K562 (cell line): ENCODE data around the gene CCNQ. TPM values are rescaled to one million over a fixed set of nuclear protein-coding genes. Genes with fewer than 3 reads are reported as not detected.

Experiments
- ATAC-seq: fragments of 200-7000 bp; cut with Tn5 transposase; 3 replicates; pipeline ENCODE4 v1.9.1; 2020; ENCODE audit warnings: moderate library complexity
- BruUV-seq: library from RNA; stranded (reverse); fragments of 400-500 nt; replicated peaks from 2 replicates; lab custom pipeline; 2021; lab: Mats Ljungman, UMichigan
- CTCF ChIA-PET: fragments of 300-600 bp; formaldehyde crosslinking; extraction: SDS; loops from one replicate; lab custom pipeline; 2021; ENCODE audit warnings: low intra/inter-chr PET ratio; lab: Yijun Ruan, JAX
- POLR2A ChIA-PET: fragments of 300-600, 350-650 bp; sonication (Branson Sonifier 250); formaldehyde crosslinking; extraction: SDS; loops from one replicate; lab custom pipeline; 2021; ENCODE audit warnings: antibody characterized with exemption, inconsistent platforms; lab: Yijun Ruan, JAX
- DNase-seq, 4 experiments: peaks; one replicate each; pipeline versions ENCODE4 v3.0.0 to v3.0.0-alpha.2; 2011 to 2018; ENCODE audit warnings: low spot score in 3 of 4, mixed read lengths in 3 of 4; ENCODE audit errors: extremely low read depth in 1 of 4
- FAIRE-seq: peaks from 2 replicates; lab custom pipeline; 2011; peaks lifted over from hg19 to GRCh38; lab: Jason Lieb, UNC
- H2AFZ ChIP-seq: 2 replicates; pipeline ENCODE4 v1.6.0; 2011; ENCODE audit warnings: low read depth, low read length, control low read depth, inconsistent platforms
- H3K27ac ChIP-seq: fragments of 200-600 bp; 3 replicates; pipeline ENCODE4 v1.8.0; 2011; ENCODE audit warnings: low read depth, mild to moderate bottlenecking, control low read depth, inconsistent platforms, low read length, moderate library complexity, mixed read lengths; ENCODE audit errors: extremely low read depth
- H3K27me3 ChIP-seq, 2 experiments: fragments of 300-600 bp in 1 of 2; 2 replicates in 1 of 2; 3 replicates in 1 of 2; pipeline versions ENCODE4 v1.6.0 to v1.8.0; 2011; ENCODE audit warnings: inconsistent platforms in 2 of 2, low read length in 2 of 2, mild to moderate bottlenecking in 1 of 2, mixed read lengths in 1 of 2, moderate library complexity in 1 of 2; ENCODE audit not compliant: control insufficient read depth in 2 of 2, insufficient read depth in 2 of 2
- H3K36me3 ChIP-seq: fragments of 300-600 bp; 3 replicates; pipeline ENCODE4 v1.8.0; 2011; ENCODE audit warnings: mild to moderate bottlenecking, low read length, inconsistent platforms; ENCODE audit not compliant: control insufficient read depth, insufficient read depth
- H3K4me1 ChIP-seq, 2 experiments: fragments of 200-600 bp in 1 of 2; replicated peaks in 1 of 2; 2 replicates in 1 of 2; 3 replicates in 1 of 2; pipeline versions ENCODE4 v1.5.1 to v1.8.0; 2011; ENCODE audit warnings: inconsistent platforms in 2 of 2, low read length in 2 of 2, mild to moderate bottlenecking in 1 of 2, mixed read lengths in 1 of 2, moderate library complexity in 1 of 2; ENCODE audit not compliant: control insufficient read depth in 2 of 2, insufficient read depth in 2 of 2
- H3K4me2 ChIP-seq: 2 replicates; pipeline ENCODE4 v1.6.1; 2011; ENCODE audit warnings: low read length, control low read depth, inconsistent platforms, mixed read lengths; ENCODE audit not compliant: insufficient read depth
- H3K4me3 ChIP-seq: fragments of 200-600 bp; sonication (generic), shearing (Covaris generic); 2 replicates; pipeline ENCODE4 v1.5.1; 2016; ENCODE audit warnings: control low read depth, inconsistent platforms
- H3K79me2 ChIP-seq: fragments of 200-600 bp; 3 replicates; pipeline ENCODE4 v1.8.0; 2011; ENCODE audit warnings: low read length, inconsistent platforms; ENCODE audit not compliant: control insufficient read depth, insufficient read depth
- H3K9ac ChIP-seq, 2 experiments: 2 replicates each; pipeline versions ENCODE4 v1.6.0 to v1.6.1; 2011; ENCODE audit warnings: low read depth in 2 of 2, low read length in 2 of 2, control low read depth in 1 of 2, inconsistent platforms in 1 of 2, mild to moderate bottlenecking in 1 of 2, mixed read lengths in 1 of 2; ENCODE audit not compliant: insufficient read depth in 1 of 2
- H3K9me1 ChIP-seq: one replicate; pipeline ENCODE4 v1.6.0; 2011; ENCODE audit warnings: inconsistent platforms, mild to moderate bottlenecking, low read length, moderate library complexity; ENCODE audit not compliant: control insufficient read depth, insufficient read depth
- H3K9me3 ChIP-seq: replicated peaks from 2 replicates; pipeline ENCODE4 v1.5.1; 2011; ENCODE audit warnings: low read depth, low read length, inconsistent platforms; ENCODE audit not compliant: control insufficient read depth, insufficient read depth
- H4K20me1 ChIP-seq: replicated peaks from 2 replicates; pipeline ENCODE4 v1.6.1; 2011; ENCODE audit warnings: low read length, inconsistent platforms, mixed read lengths; ENCODE audit not compliant: control insufficient read depth, insufficient read depth
- C11orf30 ChIP-seq: fragments of 450-650 bp; IDR thresholded peaks from 2 replicates; pipeline ENCODE4 v1.6.1; 2016; ENCODE audit warnings: low read depth, mild to moderate bottlenecking
- CBX5 ChIP-seq: IDR thresholded peaks from 2 replicates; pipeline ENCODE4 v1.6.1; 2014; ENCODE audit warnings: low read depth, borderline replicate concordance
- CXXC5 ChIP-seq: fragments of 250-450 bp; sonication (Bioruptor Pico); IDR thresholded peaks from 2 replicates; pipeline ENCODE4 v1.8.0; 2022; ENCODE audit warnings: inconsistent platforms, mild to moderate bottlenecking, moderate library complexity
- FOXK1 ChIP-seq: sonication (generic); formaldehyde crosslinking; IDR thresholded peaks from 2 replicates; pipeline ENCODE4 v1.8.0; 2022; ENCODE audit warnings: missing genetic modification reagents, mild to moderate bottlenecking, borderline replicate concordance
- HCFC1 ChIP-seq: IDR thresholded peaks from 2 replicates; pipeline ENCODE4 v1.6.1; 2012; ENCODE audit warnings: low read depth, low read length, improper control_type of control experiment
- HDGF ChIP-seq: fragments of 450-650 bp; IDR thresholded peaks from 2 replicates; pipeline ENCODE4 v1.6.1; 2016
- KAT2B ChIP-seq: IDR thresholded peaks from one replicate; pipeline ENCODE4 v1.6.1; 2012; ENCODE audit warnings: low read depth, mild to moderate bottlenecking, control low read depth, inconsistent platforms, low read length, moderate library complexity
- KLF1 ChIP-seq: fragments of 450-650 bp; IDR thresholded peaks from 2 replicates; pipeline ENCODE4 v1.6.1; 2016; ENCODE audit warnings: missing genetic modification characterization, missing compliant biosample characterization
- POLR2AphosphoS5 ChIP-seq: IDR thresholded peaks from 2 replicates; pipeline ENCODE4 v1.6.1; 2011; ENCODE audit warnings: mild to moderate bottlenecking, low read depth, low read length, moderate library complexity; ENCODE audit not compliant: control insufficient read depth, insufficient read depth
- RBFOX2 ChIP-seq: fragments of 200-400 bp; formaldehyde crosslinking; IDR thresholded peaks from 2 replicates; pipeline ENCODE4 v1.6.1; 2017; ENCODE audit warnings: low read depth, mild to moderate bottlenecking, low read length, moderate library complexity
- RBM34 ChIP-seq: fragments of 200-400 bp; formaldehyde crosslinking; IDR thresholded peaks from 2 replicates; pipeline ENCODE4 v1.6.1; 2018; ENCODE audit warnings: low read length, borderline replicate concordance; ENCODE audit not compliant: insufficient read depth
- TCFL5 ChIP-seq: fragments of 250-450 bp; sonication (Bioruptor Pico); conservative IDR thresholded peaks from 2 replicates; pipeline ENCODE4 v1.6.1; 2021; ENCODE audit warnings: mild to moderate bottlenecking, moderate library complexity, matching md5 sums
- ZNF778 ChIP-seq: fragments of 450-650 bp; formaldehyde crosslinking; IDR thresholded peaks from 2 replicates; pipeline ENCODE4 v1.4.0; 2020; ENCODE audit warnings: mild to moderate bottlenecking, moderate library complexity
- WGBS: fragments of 100-300 bp; shearing (Covaris generic); methylation state at CpG from one replicate; pipeline ENCODE4 v1.1.6; 2016; ENCODE audit warnings: low coverage, mixed read lengths; ENCODE audit not compliant: insufficient coverage; ENCODE audit errors: missing lambda C conversion rate; 5-methylcytosine and 5-hydroxymethylcytosine counted together
- in situ Hi-C: fragments of 300-500 bp; cut with MboI; formaldehyde crosslinking; loops from 4 replicates; pipeline ENCODE4 v1.15.0; 2018; ENCODE audit warnings: inconsistent platforms, mixed read lengths
- intact Hi-C: fragments of 100-400 bp; cut with micrococcal nuclease; formaldehyde crosslinking; loops from 2 replicates; pipeline ENCODE4 v1.14.2; 2022
- polyA plus RNA-seq, 8 experiments: library from polyadenylated mRNA; depleted of rRNA in 4 of 8; stranded (reverse) in 5 of 8; unstranded in 3 of 8; fragments of >200 nt; fragmentation: Nextera tagmentation in 2 of 8; fragmentation: Illumina TruSeq in 1 of 8; extraction: Ambion mirVana in 2 of 8; extraction: Trizol in 1 of 8; gene quantifications; 2 replicates each; pipeline versions ENCODE4 v1.2.1 to v1.2.3, GENCODE V29; 2011 to 2014; ENCODE audit warnings: inconsistent platforms in 1 of 8, missing spikeins in 1 of 8
- total RNA-seq, 7 experiments: library from RNA; depleted of rRNA in 6 of 7; stranded (reverse); fragments of >200 nt in 6 of 7; fragmentation: Illumina TruSeq in 2 of 7; extraction: Trizol in 2 of 7; gene quantifications; 2 replicates each; pipeline versions ENCODE4 v1.2.1 to v1.2.3, GENCODE V29; 2011 to 2021; ENCODE audit warnings: low replicate concordance in 1 of 7
- TF ChIP-seq, protein P1 (sequence below): fragments of 250-450 bp; sonication (Bioruptor Pico); IDR thresholded peaks from 2 replicates; pipeline ENCODE4 v1.9.0; 2021; ENCODE audit warnings: mild to moderate bottlenecking, inconsistent platforms
- TF ChIP-seq, protein P2 (sequence below): sonication (generic); formaldehyde crosslinking; IDR thresholded peaks from 2 replicates; pipeline ENCODE4 v1.8.0; 2022; ENCODE audit warnings: mild to moderate bottlenecking, missing genetic modification reagents
- TF ChIP-seq, protein P3 (sequence below): fragments of 450-650 bp; IDR thresholded peaks from 2 replicates; pipeline ENCODE4 v1.6.1; 2018; ENCODE audit not compliant: partially characterized antibody
- TF ChIP-seq, protein P4 (sequence below): fragments of 250-450 bp; sonication (Bioruptor Pico); IDR thresholded peaks from 2 replicates; pipeline ENCODE4 v1.8.0; 2022; ENCODE audit warnings: moderate library complexity, mild to moderate bottlenecking, inconsistent platforms

CCNQ gene
- total and polyA plus RNA-seq, 9 of the 15 experiments (the other 6 are each of a cell fraction or from before 2014, with no cell fraction given), result 0.92 to 53.8 (median 25.3) TPM

DNA sequence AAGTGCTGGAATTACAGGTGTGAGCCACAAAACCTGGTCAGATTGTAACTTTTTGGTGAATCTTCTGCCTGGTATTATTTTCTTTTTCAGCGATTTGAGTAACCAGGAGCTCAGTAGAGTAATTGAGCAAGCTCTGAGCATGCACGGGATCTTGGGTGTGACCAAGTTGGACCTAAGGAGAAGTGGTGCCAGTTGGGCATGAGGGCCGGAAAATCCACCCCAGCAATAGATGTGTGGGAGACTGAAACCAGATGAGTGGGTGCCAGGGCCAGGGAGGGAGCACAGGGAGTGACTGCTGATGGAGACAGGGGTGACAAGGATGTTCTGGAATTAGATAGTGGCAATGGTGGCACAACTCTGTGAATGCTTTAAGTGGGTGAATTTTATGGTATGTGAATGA lies 3.7 kb upstream of the CCNQ start:
- no peaks in the 10 kb centered on the region for H3K9me3 ChIP-seq
- ChIA-PET CTCF (no interaction called here), POLR2A (no interaction called here)
- H3K9me1 ChIP-seq, result no peaks in the 10 kb centered on the region
- no peak overlapping the region for H3K4me3 ChIP-seq
- WGBS, result 0% methylated on average over 2 of the region's 3 CpGs
- H3K27ac ChIP-seq, result no peak overlapping the region
- peaks cover 11% of the 10 kb centered on the region; the same call in 2 of the 3 replicates for H3K79me2 ChIP-seq
- TF ChIP-seq POLR2AphosphoS5 (no peak), TCFL5 (CRISPR knock-in tag) (no peak), C11orf30 (no peak), KAT2B (no peak), RBFOX2 (no peak), FOXK1 (CRISPR knock-in tag) (no peak), CXXC5 (CRISPR knock-in tag) (no peak), HCFC1 (no peak), HDGF (no peak), RBM34 (no peak), ZNF778 (CRISPR knock-in tag) (no peak), KLF1 (tag) (no peak), CBX5 (no peak)
- TF ChIP-seq, protein P1, sequence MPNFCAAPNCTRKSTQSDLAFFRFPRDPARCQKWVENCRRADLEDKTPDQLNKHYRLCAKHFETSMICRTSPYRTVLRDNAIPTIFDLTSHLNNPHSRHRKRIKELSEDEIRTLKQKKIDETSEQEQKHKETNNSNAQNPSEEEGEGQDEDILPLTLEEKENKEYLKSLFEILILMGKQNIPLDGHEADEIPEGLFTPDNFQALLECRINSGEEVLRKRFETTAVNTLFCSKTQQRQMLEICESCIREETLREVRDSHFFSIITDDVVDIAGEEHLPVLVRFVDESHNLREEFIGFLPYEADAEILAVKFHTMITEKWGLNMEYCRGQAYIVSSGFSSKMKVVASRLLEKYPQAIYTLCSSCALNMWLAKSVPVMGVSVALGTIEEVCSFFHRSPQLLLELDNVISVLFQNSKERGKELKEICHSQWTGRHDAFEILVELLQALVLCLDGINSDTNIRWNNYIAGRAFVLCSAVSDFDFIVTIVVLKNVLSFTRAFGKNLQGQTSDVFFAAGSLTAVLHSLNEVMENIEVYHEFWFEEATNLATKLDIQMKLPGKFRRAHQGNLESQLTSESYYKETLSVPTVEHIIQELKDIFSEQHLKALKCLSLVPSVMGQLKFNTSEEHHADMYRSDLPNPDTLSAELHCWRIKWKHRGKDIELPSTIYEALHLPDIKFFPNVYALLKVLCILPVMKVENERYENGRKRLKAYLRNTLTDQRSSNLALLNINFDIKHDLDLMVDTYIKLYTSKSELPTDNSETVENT (CRISPR knock-in tag), result no peak
- TF ChIP-seq, protein P2, sequence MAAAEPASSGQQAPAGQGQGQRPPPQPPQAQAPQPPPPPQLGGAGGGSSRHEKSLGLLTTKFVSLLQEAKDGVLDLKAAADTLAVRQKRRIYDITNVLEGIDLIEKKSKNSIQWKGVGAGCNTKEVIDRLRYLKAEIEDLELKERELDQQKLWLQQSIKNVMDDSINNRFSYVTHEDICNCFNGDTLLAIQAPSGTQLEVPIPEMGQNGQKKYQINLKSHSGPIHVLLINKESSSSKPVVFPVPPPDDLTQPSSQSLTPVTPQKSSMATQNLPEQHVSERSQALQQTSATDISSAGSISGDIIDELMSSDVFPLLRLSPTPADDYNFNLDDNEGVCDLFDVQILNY (CRISPR knock-in tag), result no peak
- TF ChIP-seq, protein P3, sequence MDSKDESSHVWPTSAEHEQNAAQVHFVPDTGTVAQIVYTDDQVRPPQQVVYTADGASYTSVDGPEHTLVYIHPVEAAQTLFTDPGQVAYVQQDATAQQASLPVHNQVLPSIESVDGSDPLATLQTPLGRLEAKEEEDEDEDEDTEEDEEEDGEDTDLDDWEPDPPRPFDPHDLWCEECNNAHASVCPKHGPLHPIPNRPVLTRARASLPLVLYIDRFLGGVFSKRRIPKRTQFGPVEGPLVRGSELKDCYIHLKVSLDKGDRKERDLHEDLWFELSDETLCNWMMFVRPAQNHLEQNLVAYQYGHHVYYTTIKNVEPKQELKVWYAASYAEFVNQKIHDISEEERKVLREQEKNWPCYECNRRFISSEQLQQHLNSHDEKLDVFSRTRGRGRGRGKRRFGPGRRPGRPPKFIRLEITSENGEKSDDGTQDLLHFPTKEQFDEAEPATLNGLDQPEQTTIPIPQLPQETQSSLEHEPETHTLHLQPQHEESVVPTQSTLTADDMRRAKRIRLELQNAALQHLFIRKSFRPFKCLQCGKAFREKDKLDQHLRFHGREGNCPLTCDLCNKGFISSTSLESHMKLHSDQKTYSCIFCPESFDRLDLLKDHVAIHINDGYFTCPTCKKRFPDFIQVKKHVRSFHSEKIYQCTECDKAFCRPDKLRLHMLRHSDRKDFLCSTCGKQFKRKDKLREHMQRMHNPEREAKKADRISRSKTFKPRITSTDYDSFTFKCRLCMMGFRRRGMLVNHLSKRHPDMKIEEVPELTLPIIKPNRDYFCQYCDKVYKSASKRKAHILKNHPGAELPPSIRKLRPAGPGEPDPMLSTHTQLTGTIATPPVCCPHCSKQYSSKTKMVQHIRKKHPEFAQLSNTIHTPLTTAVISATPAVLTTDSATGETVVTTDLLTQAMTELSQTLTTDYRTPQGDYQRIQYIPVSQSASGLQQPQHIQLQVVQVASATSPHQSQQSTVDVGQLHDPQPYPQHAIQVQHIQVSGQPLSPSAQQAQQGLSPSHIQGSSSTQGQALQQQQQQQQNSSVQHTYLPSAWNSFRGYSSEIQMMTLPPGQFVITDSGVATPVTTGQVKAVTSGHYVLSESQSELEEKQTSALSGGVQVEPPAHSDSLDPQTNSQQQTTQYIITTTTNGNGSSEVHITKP, result no peak
- TF ChIP-seq, protein P4, sequence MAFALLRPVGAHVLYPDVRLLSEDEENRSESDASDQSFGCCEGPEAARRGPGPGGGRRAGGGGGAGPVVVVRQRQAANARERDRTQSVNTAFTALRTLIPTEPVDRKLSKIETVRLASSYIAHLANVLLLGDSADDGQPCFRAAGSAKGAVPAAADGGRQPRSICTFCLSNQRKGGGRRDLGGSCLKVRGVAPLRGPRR (CRISPR knock-in tag), result no peak
- H3K36me3 ChIP-seq, result no peaks in the 10 kb centered on the region
- in situ Hi-C loops, result no loop called here
- no peak for FAIRE-seq
- peaks cover 17 to 24% of the 10 kb centered on the region in 2 experiments; a peak in 4 of 5 replicates for H3K27me3 ChIP-seq
- H3K4me2 ChIP-seq, result no peak overlapping the region
- H3K4me1 ChIP-seq, result peaks cover 7 to 22% of the 10 kb centered on the region in 2 experiments; a peak in 4 of 5 replicates
- no TSS peak for BruUV-seq
- no peaks in the 10 kb centered on the region for H4K20me1 ChIP-seq
- ATAC-seq, result no peak
- no peak overlapping the region for H2AFZ ChIP-seq
- no peak overlapping the region for H3K9ac ChIP-seq
- intact Hi-C loops, result no loop called here
- no peak for DNase-seq
